Measurements from ENCODE around the gene SLC17A7.
"Not testable (repeated sequence)": the region's sequence is repeated elsewhere in the genome, so short reads cannot be mapped to it uniquely, and the experiment has no call there.

SLC17A7 gene

GRCh38 chr19:49469828-49470614 lies 28.7 kb upstream of the SLC17A7 start:
- DNase-seq: no peak

GRCh38 chr19:49468746-49469447 lies 27.6 kb upstream of the SLC17A7 start:
- peak; percentile 70 for DNase-seq

- no peak for DNase-seq
These were observed 26.9 kb upstream of the SLC17A7 start for GRCh38 chr19:49468199-49468598.

- DNase-seq: no peak
These were observed 24.0 kb upstream of the SLC17A7 start for GRCh38 chr19:49465371-49465770.

- DNase-seq: no peak
These were observed 22.8 kb upstream of the SLC17A7 start for GRCh38 chr19:49463960-49464740.

- DNase-seq: no peak
These were observed 21.2 kb upstream of the SLC17A7 start for GRCh38 chr19:49462492-49462891.

GRCh38 chr19:49461656-49462055 lies 20.3 kb upstream of the SLC17A7 start:
- no peak for DNase-seq

GRCh38 chr19:49461130-49461529 lies 19.8 kb upstream of the SLC17A7 start:
- DNase-seq: not testable (repeated sequence)

GRCh38 chr19:49459388-49459787 lies 18.1 kb upstream of the SLC17A7 start:
- DNase-seq: no peak

- DNase-seq: no peak
These were observed 17.2 kb upstream of the SLC17A7 start for GRCh38 chr19:49458567-49458903.

GRCh38 chr19:49456326-49456725 lies 15.0 kb upstream of the SLC17A7 start:
- no peak for DNase-seq

GRCh38 chr19:49455773-49456172 lies 14.4 kb upstream of the SLC17A7 start:
- no peak for DNase-seq

GRCh38 chr19:49453757-49454240 lies 12.5 kb upstream of the SLC17A7 start:
- no peak for DNase-seq

- DNase-seq: peak; percentile 96
These were observed 11.9 kb upstream of the SLC17A7 start, which contains the start of gene ALDH16A1 for GRCh38 chr19:49453013-49453756. Gene ALDH16A1 (plus strand): TSS chr19:49453225. CDS start chr19:49453332, 107 bp downstream.

- peak; percentile 97 for DNase-seq
These were observed 10.3 kb upstream of the SLC17A7 start, which contains the start of gene PIH1D1 for GRCh38 chr19:49451430-49452181. Gene PIH1D1 (minus strand): TSS chr19:49451814. CDS start chr19:49451574, 240 bp downstream.

GRCh38 chr19:49450405-49450804 lies 9.1 kb upstream of the SLC17A7 start:
- no peak for DNase-seq

GRCh38 chr19:49448432-49448786 lies 7.1 kb upstream of the SLC17A7 start:
- no peak for DNase-seq

GRCh38 chr19:49447485-49448431 lies 6.4 kb upstream of the SLC17A7 start:
- DNase-seq: peak; percentile 25

- no peak for DNase-seq
These were observed 4.7 kb upstream of the SLC17A7 start for GRCh38 chr19:49445997-49446396.

- not testable (repeated sequence) for DNase-seq
These were observed 2.9 kb upstream of the SLC17A7 start for GRCh38 chr19:49444100-49444700.
